Tibial artery (tissue), 4 donors: ENCODE results near the gene CCL20.
"Not testable (repeated sequence)": the region's sequence is repeated elsewhere in the genome, so short reads cannot be mapped to it uniquely, and the experiment has no call there.

Source experiments
- DNase-seq, 2 donors: peaks; one replicate each; pipeline ENCODE4 v3.0.0-alpha.2; 2019
- H3K27ac ChIP-seq, 2 donors: fragments of 200-600 bp; sonication (generic) in 1 of 2; 1 replicate in 1 of 2; 2 replicates in 1 of 2; pipeline ENCODE4 v1.5.1; 2018 to 2019; ENCODE audit warnings: mild to moderate bottlenecking in 1 of 2
- H3K27me3 ChIP-seq, 2 donors: fragments of 200-600 bp; sonication (generic) in 1 of 2; one replicate each; pipeline versions ENCODE4 v1.5.1 to v1.6.0; 2016 to 2019
- H3K36me3 ChIP-seq, 3 donors: fragments of 200-600 bp; sonication (generic) in 2 of 3; one replicate each; pipeline ENCODE4 v1.5.1; 2016 to 2019; ENCODE audit warnings: mild to moderate bottlenecking in 2 of 3
- H3K4me1 ChIP-seq, 4 donors: fragments of 200-600 bp; sonication (generic) in 2 of 4; 1 replicate in 3 of 4; 2 replicates in 1 of 4; pipeline ENCODE4 v1.5.1; 2016 to 2019
- H3K4me3 ChIP-seq, 2 donors: fragments of 200-600 bp; sonication (generic) in 1 of 2; 1 replicate in 1 of 2; 2 replicates in 1 of 2; pipeline ENCODE4 v1.5.1; 2018 to 2019; ENCODE audit warnings: mild to moderate bottlenecking in 2 of 2
- H3K9me3 ChIP-seq, 3 donors: fragments of 200-600 bp; sonication (generic) in 1 of 3; one replicate each; pipeline ENCODE4 v1.5.1; 2016 to 2019
- intact Hi-C: fragments of 100-400 bp; cut with DNase I; formaldehyde crosslinking; loops from one replicate; pipeline ENCODE4 v1.15.0; 2023; ENCODE audit warnings: low total_unique reads
- TF ChIP-seq, protein P1 (sequence below), 2 experiments: fragments of 200-600 bp in 1 of 2; fragments of 450-650 bp in 1 of 2; IDR thresholded peaks; one replicate each; pipeline ENCODE4 v1.5.1; 2017 to 2019; ENCODE audit warnings: antibody characterized with exemption in 2 of 2, mild to moderate bottlenecking in 1 of 2, moderate library complexity in 1 of 2

CCL20 gene

DNA sequence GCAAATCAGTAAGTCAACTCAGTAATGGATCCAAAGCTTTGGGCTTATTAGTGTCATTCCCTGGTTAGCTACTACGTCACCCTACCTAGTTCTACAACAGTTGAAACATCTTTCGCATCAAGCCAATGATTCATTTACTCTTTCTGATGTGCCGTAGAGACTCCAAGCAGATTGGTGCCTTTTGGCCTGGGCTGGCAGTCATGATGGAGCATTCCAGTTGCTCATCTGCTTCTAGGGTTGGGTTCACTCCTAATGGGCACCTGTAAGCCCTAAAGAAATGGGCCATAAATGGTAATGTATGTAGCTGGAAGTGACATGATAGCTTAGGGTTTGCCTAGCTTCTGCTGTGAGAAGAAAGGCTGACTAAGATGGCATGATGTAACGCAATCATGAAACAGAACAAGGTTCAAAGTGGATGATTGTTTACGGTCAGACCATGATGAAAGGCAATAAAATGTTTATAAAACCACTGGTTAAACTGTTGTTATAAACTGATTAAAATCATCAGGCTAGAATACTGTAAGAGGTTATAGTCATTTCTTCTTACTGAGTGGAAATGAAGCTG is 20.4 kb upstream of the CCL20 start:
- intact Hi-C loops: no loop called here
- no peaks in the 10 kb centered on the region for H3K36me3 ChIP-seq
- DNase-seq: no peak
- H3K27ac ChIP-seq: no peak overlapping the region
- TF ChIP-seq, protein P1, sequence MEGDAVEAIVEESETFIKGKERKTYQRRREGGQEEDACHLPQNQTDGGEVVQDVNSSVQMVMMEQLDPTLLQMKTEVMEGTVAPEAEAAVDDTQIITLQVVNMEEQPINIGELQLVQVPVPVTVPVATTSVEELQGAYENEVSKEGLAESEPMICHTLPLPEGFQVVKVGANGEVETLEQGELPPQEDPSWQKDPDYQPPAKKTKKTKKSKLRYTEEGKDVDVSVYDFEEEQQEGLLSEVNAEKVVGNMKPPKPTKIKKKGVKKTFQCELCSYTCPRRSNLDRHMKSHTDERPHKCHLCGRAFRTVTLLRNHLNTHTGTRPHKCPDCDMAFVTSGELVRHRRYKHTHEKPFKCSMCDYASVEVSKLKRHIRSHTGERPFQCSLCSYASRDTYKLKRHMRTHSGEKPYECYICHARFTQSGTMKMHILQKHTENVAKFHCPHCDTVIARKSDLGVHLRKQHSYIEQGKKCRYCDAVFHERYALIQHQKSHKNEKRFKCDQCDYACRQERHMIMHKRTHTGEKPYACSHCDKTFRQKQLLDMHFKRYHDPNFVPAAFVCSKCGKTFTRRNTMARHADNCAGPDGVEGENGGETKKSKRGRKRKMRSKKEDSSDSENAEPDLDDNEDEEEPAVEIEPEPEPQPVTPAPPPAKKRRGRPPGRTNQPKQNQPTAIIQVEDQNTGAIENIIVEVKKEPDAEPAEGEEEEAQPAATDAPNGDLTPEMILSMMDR (IDR thresholded peaks at IDR 0.05): no peak
- no peaks in the 10 kb centered on the region for H3K4me1 ChIP-seq
- H3K27me3 ChIP-seq: no peaks in the 10 kb centered on the region
- no peak overlapping the region for H3K4me3 ChIP-seq
- no peaks in the 10 kb centered on the region for H3K9me3 ChIP-seq

DNA sequence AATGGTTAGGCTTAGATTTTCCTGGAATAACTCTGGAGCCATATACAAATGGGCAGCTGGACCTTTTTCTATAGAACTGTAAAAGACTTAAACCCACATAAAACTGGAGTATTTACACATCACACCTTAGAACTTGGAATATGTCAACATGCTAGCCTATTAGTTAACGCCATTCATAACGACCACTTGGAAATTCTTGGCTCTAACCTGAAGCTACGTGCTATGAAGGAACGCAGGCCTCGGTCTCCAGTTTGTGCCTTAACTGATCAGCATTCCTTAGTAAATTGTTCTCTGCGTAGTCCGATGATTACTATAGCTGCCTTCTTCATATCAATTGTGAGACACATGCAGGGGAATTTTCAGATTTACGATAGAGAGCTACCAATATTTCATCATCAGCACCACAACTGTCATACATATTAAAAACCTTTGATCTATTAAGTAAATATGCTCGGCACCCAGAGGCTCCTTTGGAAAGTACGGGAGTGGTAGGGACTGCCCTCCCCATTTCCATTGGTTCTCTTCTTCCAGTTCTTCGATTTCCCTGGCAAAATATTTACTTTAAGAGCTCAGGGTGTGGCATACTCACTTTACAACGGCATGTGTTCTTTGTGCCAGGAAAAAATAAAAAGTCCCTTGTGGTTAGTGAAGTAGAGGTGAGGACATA is 17.5 kb upstream of the CCL20 start:
- Histone ChIP-seq H3K4me1 (no peaks in the 10 kb centered on the region), H3K36me3 (no peaks in the 10 kb centered on the region), H3K27ac (no peak overlapping the region), H3K27me3 (no peaks in the 10 kb centered on the region), H3K4me3 (no peak overlapping the region), H3K9me3 (no peaks in the 10 kb centered on the region)
- no peak for DNase-seq
- intact Hi-C loops: no loop called here
- TF ChIP-seq, protein P1 (IDR thresholded peaks at IDR 0.05): no peak

DNA sequence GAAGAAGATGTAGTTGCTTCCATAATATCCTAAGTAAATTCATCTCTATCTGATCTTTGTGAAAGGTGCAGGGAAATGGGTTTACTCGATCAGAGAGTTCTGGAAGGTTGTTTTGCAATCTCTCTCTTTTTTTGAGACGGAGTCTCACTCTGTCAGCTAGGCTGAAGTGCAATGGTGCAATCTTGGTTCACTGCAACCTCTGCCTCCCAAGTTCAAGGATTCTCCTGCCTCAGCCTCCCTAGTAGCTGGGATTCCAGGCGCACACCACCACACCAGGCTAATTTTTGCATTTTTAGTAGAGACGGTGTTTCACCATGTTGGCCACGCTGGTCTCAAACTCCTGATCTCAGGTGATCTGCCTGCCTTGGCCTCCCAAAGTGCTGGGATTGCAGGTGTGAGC is 16.9 kb upstream of the CCL20 start:
- H3K27me3 ChIP-seq, H3K4me1 ChIP-seq, H3K27ac ChIP-seq, H3K4me3 ChIP-seq, intact Hi-C loops, H3K9me3 ChIP-seq, H3K36me3 ChIP-seq, DNase-seq: not testable (repeated sequence)

DNA sequence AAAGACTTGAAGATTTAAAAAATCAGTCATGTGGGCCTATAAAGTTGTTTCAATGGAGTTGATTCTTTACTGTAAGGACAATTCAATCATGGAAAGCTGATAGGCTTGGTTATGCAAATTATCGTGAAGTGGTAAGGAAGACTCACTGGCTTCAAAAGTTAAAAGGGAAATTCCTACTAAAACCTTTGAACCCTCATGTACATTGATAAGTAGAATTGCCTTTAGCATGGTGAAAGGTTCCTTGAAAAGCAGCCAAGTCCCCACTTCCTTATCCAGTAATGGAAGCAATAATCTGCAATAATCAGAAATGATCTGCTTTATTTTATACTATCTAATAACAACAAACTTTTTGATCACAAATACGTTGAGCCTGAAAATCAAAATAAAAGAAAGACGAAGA is 14.4 kb upstream of the CCL20 start:
- Histone ChIP-seq H3K36me3 (no peaks in the 10 kb centered on the region), H3K4me3 (no peak overlapping the region), H3K9me3 (no peaks in the 10 kb centered on the region), H3K4me1 (no peaks in the 10 kb centered on the region), H3K27me3 (no peaks in the 10 kb centered on the region), H3K27ac (no peak overlapping the region)
- no peak for DNase-seq
- TF ChIP-seq, protein P1 (IDR thresholded peaks at IDR 0.05): no peak
- intact Hi-C loops: no loop called here

DNA sequence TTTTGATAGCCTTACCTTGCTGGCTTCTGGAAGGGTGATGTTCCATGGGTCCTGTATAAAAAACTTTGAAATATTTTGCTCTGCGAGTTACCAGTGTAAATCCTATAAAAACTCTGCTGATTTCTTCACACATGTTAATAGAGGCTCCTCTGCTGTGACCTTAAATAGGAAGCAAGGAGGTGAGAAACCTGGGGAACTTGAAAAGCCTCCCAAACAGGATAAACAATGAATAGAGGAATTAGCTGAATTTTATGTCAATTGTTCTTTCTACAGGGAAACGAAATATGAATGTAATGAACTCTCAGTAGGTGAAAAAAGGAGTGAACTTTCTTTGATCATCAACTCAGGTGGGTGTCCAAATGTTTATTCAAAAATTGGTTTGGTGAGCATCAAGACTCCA is 10.8 kb upstream of the CCL20 start:
- Histone ChIP-seq H3K4me1 (peaks cover 0 to 4% (median 0%) of the 10 kb centered on the region in 4 donors), H3K9me3 (no peaks in the 10 kb centered on the region), H3K27ac (no peak overlapping the region), H3K4me3 (no peak overlapping the region), H3K36me3 (no peaks in the 10 kb centered on the region), H3K27me3 (no peaks in the 10 kb centered on the region)
- TF ChIP-seq, protein P1 (IDR thresholded peaks at IDR 0.05): no peak
- no peak for DNase-seq
- intact Hi-C loops: no loop called here

DNA sequence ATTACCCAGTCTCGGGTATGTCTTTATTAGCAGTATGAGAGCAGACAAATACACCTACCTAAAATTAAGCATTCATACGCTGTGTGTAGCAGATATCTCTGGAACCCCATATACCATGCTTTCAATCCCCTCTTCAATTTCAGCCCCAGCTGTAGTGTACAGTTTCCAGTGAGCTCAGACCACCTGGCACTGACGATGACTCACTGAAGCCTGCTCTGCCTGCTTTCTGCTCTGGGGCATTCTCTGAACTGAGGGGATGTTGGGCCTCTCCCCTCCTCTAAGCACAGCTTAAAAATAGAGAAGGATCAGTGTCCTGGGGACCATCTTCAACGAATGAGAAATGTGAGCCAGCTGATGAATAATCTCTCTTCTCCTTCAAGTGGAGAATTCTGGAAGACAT is 8.7 kb upstream of the CCL20 start:
- Histone ChIP-seq H3K9me3 (no peaks in the 10 kb centered on the region), H3K27ac (no peak overlapping the region), H3K4me3 (no peak overlapping the region), H3K4me1 (peaks cover 0 to 4% (median 0%) of the 10 kb centered on the region in 4 donors), H3K27me3 (no peaks in the 10 kb centered on the region), H3K36me3 (no peaks in the 10 kb centered on the region)
- DNase-seq: no peak
- TF ChIP-seq, protein P1 (IDR thresholded peaks at IDR 0.05): no peak
- intact Hi-C loops: no loop called here
